GM12891 (cell line): ENCODE measurements around the gene LUZP2.

Experiments used
- PAX5 ChIP-seq: IDR thresholded peaks from 2 replicates; pipeline ENCODE4 v1.6.1; 2011; ENCODE audit warnings: low read length, moderate library complexity, mild to moderate bottlenecking; ENCODE audit not compliant: insufficient read depth, severe bottlenecking
- POLR2A ChIP-seq: IDR thresholded peaks from 2 replicates; pipeline ENCODE4 v1.6.1; 2011; ENCODE audit warnings: low read depth, low read length, control low read depth
- POLR2AphosphoS5 ChIP-seq: IDR thresholded peaks from 2 replicates; pipeline ENCODE4 v1.6.1; 2011; ENCODE audit warnings: low read depth, low read length, control low read depth
- POU2F2 ChIP-seq: IDR thresholded peaks from 2 replicates; pipeline ENCODE4 v1.6.1; 2011; ENCODE audit warnings: low read depth, mild to moderate bottlenecking, control low read depth, low read length, moderate library complexity
- TAF1 ChIP-seq: IDR thresholded peaks from 2 replicates; pipeline ENCODE4 v1.6.1; 2011; ENCODE audit warnings: low read depth, low read length, control low read depth

- TF ChIP-seq POLR2A (no peak), POLR2AphosphoS5 (no peak), PAX5 (no peak), TAF1 (no peak), POU2F2 (no peak)
Measured at GRCh38 chr11:24685821-24686220, 189.0 kb downstream of the LUZP2 start.
